Measurements from ENCODE around the gene HIVEP2.

The HIVEP2 gene

DNA sequence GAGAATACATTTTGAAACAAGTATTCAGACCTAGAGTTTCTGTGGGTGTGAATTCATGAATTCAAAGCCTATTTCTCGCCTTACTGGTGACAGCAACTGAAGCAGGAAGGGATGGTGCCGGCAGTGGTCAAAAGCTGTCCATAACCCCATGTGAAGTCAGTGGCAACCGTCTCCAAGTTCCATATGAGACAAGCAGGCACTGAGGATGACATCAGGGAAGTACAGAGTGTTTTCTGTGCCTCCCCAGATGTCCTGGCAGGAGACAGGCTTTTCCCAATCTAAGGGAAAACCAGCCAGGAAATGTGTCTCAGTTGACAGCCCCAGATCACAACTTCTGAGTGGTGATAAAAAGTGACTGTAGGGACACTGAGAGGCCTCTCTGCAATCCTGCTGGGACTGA lies 66.6 kb downstream of the HIVEP2 start:
- Histone ChIP-seq H3K9me3 (ENCODE audit: insufficient read depth, low read depth, low read length) (no peaks in the 10 kb centered on the region), H3K4ac (ENCODE audit: low read depth, low read length) (no peak overlapping the region), H3K4me2 (ENCODE audit: low read length) (no peak overlapping the region), H3K14ac (ENCODE audit: low read length) (no peak overlapping the region), H4K8ac (ENCODE audit: low read depth, low read length) (no peak overlapping the region), H3K18ac (ENCODE audit: low read length) (no peak overlapping the region), H4K91ac (ENCODE audit: low read depth, low read length) (no peak overlapping the region), H3K4me1 (ENCODE audit: control insufficient read depth in 1 of 2, insufficient read depth in 2 of 2, low read length in 2 of 2) (peaks cover 0 to 11% of the 10 kb centered on the region in 2 experiments), H2BK5ac (ENCODE audit: low read depth, low read length, poor library complexity) (no peak overlapping the region), H3K36me3 (ENCODE audit: control insufficient read depth in 1 of 2, insufficient read depth in 2 of 2, low read length in 2 of 2) (peaks cover 0 to 2% of the 10 kb centered on the region in 2 experiments), H3K79me1 (ENCODE audit: low read length) (no peaks in the 10 kb centered on the region), H3K27me3 (ENCODE audit: insufficient read depth, low read length) (no peaks in the 10 kb centered on the region), H2AK5ac (ENCODE audit: low read length) (no peak overlapping the region), H3K79me2 (ENCODE audit: control insufficient read depth, insufficient read depth, low read length, poor library complexity) (peaks cover 1% of the 10 kb centered on the region), H3K23ac (ENCODE audit: low read length) (no peak overlapping the region), H3K27ac (ENCODE audit: low read depth, low read length) (no peak overlapping the region), H2AFZ (ENCODE audit: insufficient read depth, low read length, poor library complexity) (no peak overlapping the region), H4K12ac (ENCODE audit: low read depth, low read length) (no peak overlapping the region), H3K4me3 (ENCODE audit: low read depth, low read length) (no peak overlapping the region), H2BK12ac (ENCODE audit: low read length) (no peak overlapping the region), H3K9ac (ENCODE audit: low read length) (no peak overlapping the region), H2BK120ac (ENCODE audit: insufficient read depth, low read length, poor library complexity) (no peak overlapping the region)
- no peak for DNase-seq
- no CpG with 5 or more reads among the region's 3 CpGs for WGBS (ENCODE audit: extremely low coverage, insufficient coverage, insufficient read length)

- Histone ChIP-seq H3K27ac (ENCODE audit: low read depth, low read length) (no peak overlapping the region), H3K9me3 (ENCODE audit: insufficient read depth, low read depth, low read length) (no peaks in the 10 kb centered on the region), H4K12ac (ENCODE audit: low read depth, low read length) (no peak overlapping the region), H2BK5ac (ENCODE audit: low read depth, low read length, poor library complexity) (no peak overlapping the region), H3K14ac (ENCODE audit: low read length) (no peak overlapping the region), H2AFZ (ENCODE audit: insufficient read depth, low read length, poor library complexity) (no peak overlapping the region), H3K4ac (ENCODE audit: low read depth, low read length) (no peak overlapping the region), H3K18ac (ENCODE audit: low read length) (no peak overlapping the region), H2AK5ac (ENCODE audit: low read length) (no peak overlapping the region), H3K4me3 (ENCODE audit: low read depth, low read length) (no peak overlapping the region), H4K8ac (ENCODE audit: low read depth, low read length) (no peak overlapping the region), H3K79me2 (ENCODE audit: control insufficient read depth, insufficient read depth, low read length, poor library complexity) (peaks cover 1% of the 10 kb centered on the region), H3K4me2 (ENCODE audit: low read length) (no peak overlapping the region), H2BK120ac (ENCODE audit: insufficient read depth, low read length, poor library complexity) (no peak overlapping the region), H2BK12ac (ENCODE audit: low read length) (no peak overlapping the region), H3K9ac (ENCODE audit: low read length) (no peak overlapping the region), H4K91ac (ENCODE audit: low read depth, low read length) (no peak overlapping the region), H3K79me1 (ENCODE audit: low read length) (no peaks in the 10 kb centered on the region), H3K23ac (ENCODE audit: low read length) (no peak overlapping the region), H3K27me3 (ENCODE audit: insufficient read depth, low read length) (no peaks in the 10 kb centered on the region), H3K4me1 (ENCODE audit: control insufficient read depth in 1 of 2, insufficient read depth in 2 of 2, low read length in 2 of 2) (peaks cover 3 to 8% of the 10 kb centered on the region in 2 experiments), H3K36me3 (ENCODE audit: control insufficient read depth in 1 of 2, insufficient read depth in 2 of 2, low read length in 2 of 2) (peaks cover 0 to 2% of the 10 kb centered on the region in 2 experiments)
- peak; percentile 41 to 76 for DNase-seq
- no CpG with 5 or more reads among the region's 1 CpG for WGBS (ENCODE audit: extremely low coverage, insufficient coverage, insufficient read length)
Observed at GRCh38 chr6:142874676-142875075, 70.3 kb downstream of the HIVEP2 start.

- no CpG with 5 or more reads among the region's 3 CpGs for WGBS (ENCODE audit: extremely low coverage, insufficient coverage, insufficient read length)
- no peaks in the 10 kb centered on the region for H3K36me3 ChIP-seq (ENCODE audit: control insufficient read depth in 1 of 2, insufficient read depth in 2 of 2, low read length in 2 of 2)
- no peak overlapping the region for H2AFZ ChIP-seq (ENCODE audit: insufficient read depth, low read length, poor library complexity)
- H3K4me1 ChIP-seq (ENCODE audit: control insufficient read depth in 1 of 2, insufficient read depth in 2 of 2, low read length in 2 of 2) = peaks cover 3 to 8% of the 10 kb centered on the region in 2 experiments
- H2BK5ac ChIP-seq (ENCODE audit: low read depth, low read length, poor library complexity) = no peak overlapping the region
- no peak overlapping the region for H3K18ac ChIP-seq (ENCODE audit: low read length)
- DNase-seq = no peak
- no peaks in the 10 kb centered on the region for H3K79me1 ChIP-seq (ENCODE audit: low read length)
- H3K9me3 ChIP-seq (ENCODE audit: insufficient read depth, low read depth, low read length) = no peaks in the 10 kb centered on the region
- no peak overlapping the region for H3K14ac ChIP-seq (ENCODE audit: low read length)
- no peak overlapping the region for H3K9ac ChIP-seq (ENCODE audit: low read length)
- H3K4me3 ChIP-seq (ENCODE audit: low read depth, low read length) = no peak overlapping the region
- no peak overlapping the region for H3K23ac ChIP-seq (ENCODE audit: low read length)
- no peak overlapping the region for H4K91ac ChIP-seq (ENCODE audit: low read depth, low read length)
- no peak overlapping the region for H3K4ac ChIP-seq (ENCODE audit: low read depth, low read length)
- H2BK120ac ChIP-seq (ENCODE audit: insufficient read depth, low read length, poor library complexity) = no peak overlapping the region
- no peaks in the 10 kb centered on the region for H3K27me3 ChIP-seq (ENCODE audit: insufficient read depth, low read length)
- H3K79me2 ChIP-seq (ENCODE audit: control insufficient read depth, insufficient read depth, low read length, poor library complexity) = no peaks in the 10 kb centered on the region
- no peak overlapping the region for H2AK5ac ChIP-seq (ENCODE audit: low read length)
- no peak overlapping the region for H3K4me2 ChIP-seq (ENCODE audit: low read length)
- H3K27ac ChIP-seq (ENCODE audit: low read depth, low read length) = no peak overlapping the region
- H2BK12ac ChIP-seq (ENCODE audit: low read length) = no peak overlapping the region
- H4K8ac ChIP-seq (ENCODE audit: low read depth, low read length) = no peak overlapping the region
- no peak overlapping the region for H4K12ac ChIP-seq (ENCODE audit: low read depth, low read length)
Observed at GRCh38 chr6:142872376-142872775, 72.6 kb downstream of the HIVEP2 start.

DNA sequence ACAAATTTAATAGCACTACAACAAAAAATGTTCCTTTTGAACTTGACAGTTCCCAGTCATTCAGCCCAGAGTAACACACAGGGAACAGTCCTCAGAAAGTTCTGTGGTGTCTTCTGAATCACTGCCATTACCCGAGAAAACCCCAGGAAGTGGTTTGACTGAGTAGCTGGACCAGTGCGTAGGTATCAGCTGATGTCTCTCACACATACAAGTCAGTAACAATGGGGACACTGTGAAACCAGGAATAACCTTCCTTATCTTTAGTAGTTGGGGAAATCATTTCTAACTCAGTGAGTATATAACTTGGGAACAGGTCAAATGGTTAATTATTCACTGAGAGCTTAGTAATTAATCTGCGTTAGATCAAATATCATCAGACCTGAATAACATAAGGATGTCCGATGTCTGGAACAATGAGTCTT lies 73.1 kb downstream of the HIVEP2 start:
- no peak overlapping the region for H3K9ac ChIP-seq (ENCODE audit: low read length)
- H2BK120ac ChIP-seq (ENCODE audit: insufficient read depth, low read length, poor library complexity) = no peak overlapping the region
- no peaks in the 10 kb centered on the region for H3K36me3 ChIP-seq (ENCODE audit: control insufficient read depth in 1 of 2, insufficient read depth in 2 of 2, low read length in 2 of 2)
- H3K79me1 ChIP-seq (ENCODE audit: low read length) = no peaks in the 10 kb centered on the region
- H3K4me3 ChIP-seq (ENCODE audit: low read depth, low read length) = no peak overlapping the region
- H3K27me3 ChIP-seq (ENCODE audit: insufficient read depth, low read length) = no peaks in the 10 kb centered on the region
- H3K27ac ChIP-seq (ENCODE audit: low read depth, low read length) = no peak overlapping the region
- H3K23ac ChIP-seq (ENCODE audit: low read length) = no peak overlapping the region
- H2BK12ac ChIP-seq (ENCODE audit: low read length) = no peak overlapping the region
- peak in 1 of 2 donors; percentile 33 for DNase-seq
- no peaks in the 10 kb centered on the region for H3K9me3 ChIP-seq (ENCODE audit: insufficient read depth, low read depth, low read length)
- no peak overlapping the region for H4K12ac ChIP-seq (ENCODE audit: low read depth, low read length)
- no peak overlapping the region for H4K91ac ChIP-seq (ENCODE audit: low read depth, low read length)
- no peaks in the 10 kb centered on the region for H3K79me2 ChIP-seq (ENCODE audit: control insufficient read depth, insufficient read depth, low read length, poor library complexity)
- no peak overlapping the region for H3K18ac ChIP-seq (ENCODE audit: low read length)
- H2BK5ac ChIP-seq (ENCODE audit: low read depth, low read length, poor library complexity) = no peak overlapping the region
- no peak overlapping the region for H2AK5ac ChIP-seq (ENCODE audit: low read length)
- H3K14ac ChIP-seq (ENCODE audit: low read length) = no peak overlapping the region
- WGBS (ENCODE audit: extremely low coverage, insufficient coverage, insufficient read length) = no CpG with 5 or more reads among the region's 4 CpGs
- H3K4ac ChIP-seq (ENCODE audit: low read depth, low read length) = no peak overlapping the region
- no peak overlapping the region for H2AFZ ChIP-seq (ENCODE audit: insufficient read depth, low read length, poor library complexity)
- H4K8ac ChIP-seq (ENCODE audit: low read depth, low read length) = no peak overlapping the region
- no peak overlapping the region for H3K4me2 ChIP-seq (ENCODE audit: low read length)
- H3K4me1 ChIP-seq (ENCODE audit: control insufficient read depth in 1 of 2, insufficient read depth in 2 of 2, low read length in 2 of 2) = peaks cover 3 to 8% of the 10 kb centered on the region in 2 experiments

All from trophoblast cell (in vitro differentiated cells and primary cell).